Uterus (tissue), 4 donors: ENCODE results near the gene OXCT1. TPM values are rescaled to one million over a fixed set of nuclear protein-coding genes. Genes with fewer than 3 reads are reported as not detected.
"Not testable (repeated sequence)": the region's sequence is repeated elsewhere in the genome, so short reads cannot be mapped to it uniquely, and the experiment has no call there.

Source experiments
- DNase-seq, 2 donors: peaks; one replicate each; pipeline ENCODE4 v3.0.0-alpha.2; 2019 to 2020
- H3K27ac ChIP-seq, 2 donors: fragments of 200-600 bp; sonication (generic); 1 replicate in 1 of 2; 2 replicates in 1 of 2; pipeline ENCODE4 v1.5.1; 2016 to 2018
- H3K27me3 ChIP-seq, 2 donors: fragments of 200-600 bp; sonication (generic); one replicate each; pipeline ENCODE4 v1.5.1; 2018 to 2019; ENCODE audit warnings: control low read depth in 1 of 2
- H3K36me3 ChIP-seq, 2 donors: fragments of 200-600 bp; sonication (generic); one replicate each; pipeline ENCODE4 v1.5.1; 2019; ENCODE audit warnings: control low read depth in 1 of 2
- H3K4me1 ChIP-seq, 2 donors: fragments of 200-600 bp; sonication (generic); one replicate each; pipeline ENCODE4 v1.5.1; 2018 to 2019; ENCODE audit warnings: control low read depth in 1 of 2
- H3K4me3 ChIP-seq, 2 donors: fragments of 200-600 bp; sonication (generic); 1 replicate in 1 of 2; 2 replicates in 1 of 2; pipeline ENCODE4 v1.5.1; 2018 to 2019; ENCODE audit warnings: mild to moderate bottlenecking in 1 of 2
- H3K9me3 ChIP-seq, 2 donors: fragments of 200-600 bp; sonication (generic); one replicate each; pipeline ENCODE4 v1.5.1; 2019; ENCODE audit warnings: control low read depth in 1 of 2
- POLR2A ChIP-seq, 2 donors: fragments of 450-650 bp; IDR thresholded peaks; one replicate each; pipeline ENCODE4 v1.6.1; 2016; ENCODE audit warnings: antibody characterized with exemption in 2 of 2, mild to moderate bottlenecking in 1 of 2, moderate library complexity in 1 of 2
- intact Hi-C: fragments of 100-400 bp; cut with DNase I; formaldehyde crosslinking; loops from one replicate; pipeline ENCODE4 v1.15.1; 2023; ENCODE audit warnings: low total_unique reads
- total RNA-seq, 4 donors: library from RNA; depleted of rRNA in 3 of 4; stranded (reverse); fragments of >200 nt in 3 of 4; gene quantifications; one replicate each; pipeline versions ENCODE4 v1.1.0 to v1.2.4, GENCODE V29; 2014 to 2023
- TF ChIP-seq, protein P1 (sequence below), 4 experiments: fragments of 200-600 bp in 2 of 4; fragments of 450-650 bp in 2 of 4; sonication (generic) in 2 of 4; IDR thresholded peaks; one replicate each; pipeline ENCODE4 v1.5.1; 2016 to 2019; ENCODE audit warnings: antibody characterized with exemption in 4 of 4, mild to moderate bottlenecking in 2 of 4, moderate library complexity in 1 of 4
- donor health status: DM: yes; HTN: yes; CAD: no.

OXCT1 gene
- total RNA-seq, 4 donors from 2014 or later: 11.2 to 37.3 (median 27.0) TPM

DNA sequence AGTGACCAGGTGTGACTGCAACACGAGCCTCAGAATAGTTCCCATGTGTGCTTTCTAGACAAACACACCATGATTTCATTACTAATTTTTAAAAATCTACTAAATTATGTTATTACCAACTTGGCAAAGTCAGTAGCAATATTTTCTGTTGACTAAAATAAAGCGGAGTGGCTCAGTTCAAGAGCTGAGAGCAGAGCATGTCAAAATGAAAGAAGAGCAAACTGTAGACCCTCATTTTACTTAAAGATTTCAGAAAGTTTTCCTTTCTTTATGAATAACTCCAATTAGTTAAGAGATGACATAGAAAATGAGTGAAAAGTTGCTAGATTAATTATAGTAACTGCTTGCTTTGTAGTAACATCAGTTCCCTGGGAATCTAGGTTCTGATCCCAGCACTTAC, 17.9 kb downstream of the OXCT1 start:
- DNase-seq: no peak
- TF ChIP-seq, protein P1, sequence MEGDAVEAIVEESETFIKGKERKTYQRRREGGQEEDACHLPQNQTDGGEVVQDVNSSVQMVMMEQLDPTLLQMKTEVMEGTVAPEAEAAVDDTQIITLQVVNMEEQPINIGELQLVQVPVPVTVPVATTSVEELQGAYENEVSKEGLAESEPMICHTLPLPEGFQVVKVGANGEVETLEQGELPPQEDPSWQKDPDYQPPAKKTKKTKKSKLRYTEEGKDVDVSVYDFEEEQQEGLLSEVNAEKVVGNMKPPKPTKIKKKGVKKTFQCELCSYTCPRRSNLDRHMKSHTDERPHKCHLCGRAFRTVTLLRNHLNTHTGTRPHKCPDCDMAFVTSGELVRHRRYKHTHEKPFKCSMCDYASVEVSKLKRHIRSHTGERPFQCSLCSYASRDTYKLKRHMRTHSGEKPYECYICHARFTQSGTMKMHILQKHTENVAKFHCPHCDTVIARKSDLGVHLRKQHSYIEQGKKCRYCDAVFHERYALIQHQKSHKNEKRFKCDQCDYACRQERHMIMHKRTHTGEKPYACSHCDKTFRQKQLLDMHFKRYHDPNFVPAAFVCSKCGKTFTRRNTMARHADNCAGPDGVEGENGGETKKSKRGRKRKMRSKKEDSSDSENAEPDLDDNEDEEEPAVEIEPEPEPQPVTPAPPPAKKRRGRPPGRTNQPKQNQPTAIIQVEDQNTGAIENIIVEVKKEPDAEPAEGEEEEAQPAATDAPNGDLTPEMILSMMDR (IDR thresholded peaks at IDR 0.05): no peak
- no peak for TF ChIP-seq POLR2A (IDR thresholded peaks at IDR 0.05)
- H3K9me3 ChIP-seq: no peaks in the 10 kb centered on the region
- H3K4me1 ChIP-seq: no peaks in the 10 kb centered on the region
- intact Hi-C loops: no loop called here
- H3K27me3 ChIP-seq: no peaks in the 10 kb centered on the region
- H3K4me3 ChIP-seq: no peak overlapping the region
- no peaks in the 10 kb centered on the region for H3K36me3 ChIP-seq
- H3K27ac ChIP-seq: no peak overlapping the region

DNA sequence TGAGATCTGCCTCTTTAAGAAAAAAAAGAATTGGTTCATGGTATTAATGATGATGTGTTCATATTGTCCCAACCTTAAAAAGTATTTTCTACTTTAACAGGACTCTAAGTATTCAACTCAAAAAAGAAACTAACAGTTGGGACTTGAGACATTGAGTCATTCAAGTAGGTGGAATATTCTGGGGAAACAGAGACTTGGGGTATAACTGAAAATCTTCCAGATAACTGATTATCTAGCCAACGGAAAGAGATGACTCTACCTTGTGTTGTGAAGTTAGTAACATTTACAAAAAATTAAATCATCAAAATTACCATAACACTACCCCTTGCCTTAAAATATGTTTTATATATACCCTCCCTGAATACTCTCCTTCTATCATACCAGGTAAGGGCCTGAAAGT, 19.1 kb downstream of the OXCT1 start:
- no peaks in the 10 kb centered on the region for H3K36me3 ChIP-seq
- no peaks in the 10 kb centered on the region for H3K27me3 ChIP-seq
- no peak for DNase-seq
- TF ChIP-seq, protein P1 (IDR thresholded peaks at IDR 0.05): no peak
- TF ChIP-seq POLR2A (IDR thresholded peaks at IDR 0.05): no peak
- no peak overlapping the region for H3K27ac ChIP-seq
- H3K4me3 ChIP-seq: no peak overlapping the region
- no peaks in the 10 kb centered on the region for H3K4me1 ChIP-seq
- H3K9me3 ChIP-seq: no peaks in the 10 kb centered on the region
- intact Hi-C loops: no loop called here

GRCh38 chr5:41848983-41849382, 21.2 kb downstream of the OXCT1 start:
- TF ChIP-seq, protein P1 (IDR thresholded peaks at IDR 0.05): no peak
- TF ChIP-seq POLR2A (IDR thresholded peaks at IDR 0.05): no peak
- H3K36me3 ChIP-seq: no peaks in the 10 kb centered on the region
- no peaks in the 10 kb centered on the region for H3K27me3 ChIP-seq
- H3K9me3 ChIP-seq: no peaks in the 10 kb centered on the region
- no peak overlapping the region for H3K27ac ChIP-seq
- intact Hi-C loops: no loop called here
- H3K4me3 ChIP-seq: no peak overlapping the region
- H3K4me1 ChIP-seq: no peaks in the 10 kb centered on the region
- DNase-seq: no peak

DNA sequence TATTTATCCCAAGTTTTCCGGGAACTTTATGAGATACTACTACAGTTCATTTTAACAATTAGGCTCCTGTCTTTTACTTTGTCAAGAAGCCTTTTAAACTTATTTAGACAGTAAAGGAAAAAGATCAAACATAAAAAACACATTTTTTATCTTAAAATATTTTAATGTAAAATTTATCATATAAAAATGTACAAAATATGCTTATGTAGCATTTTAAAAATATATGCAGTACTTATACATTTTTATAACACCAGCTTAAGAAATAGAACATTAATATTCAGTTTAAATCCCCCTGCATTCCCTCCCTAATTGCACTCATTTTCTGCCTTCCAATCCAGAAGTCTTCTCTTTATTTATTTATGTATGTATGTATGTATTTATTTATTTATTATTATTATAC, 24.5 kb downstream of the OXCT1 start:
- H3K27me3 ChIP-seq, H3K9me3 ChIP-seq, H3K4me3 ChIP-seq, DNase-seq, H3K4me1 ChIP-seq, intact Hi-C loops, H3K27ac ChIP-seq, H3K36me3 ChIP-seq: not testable (repeated sequence)

GRCh38 chr5:41844502-41844901, 25.7 kb downstream of the OXCT1 start:
- no peaks in the 10 kb centered on the region for H3K4me1 ChIP-seq
- intact Hi-C loops: no loop called here

More at GRCh38 chr5:41844502-41844901, 25.7 kb downstream of the OXCT1 start:
- no peaks in the 10 kb centered on the region for H3K9me3 ChIP-seq
- TF ChIP-seq, protein P1 (IDR thresholded peaks at IDR 0.05): no peak
- no peak for TF ChIP-seq POLR2A (IDR thresholded peaks at IDR 0.05)
- DNase-seq: no peak
- no peak overlapping the region for H3K4me3 ChIP-seq
- H3K27me3 ChIP-seq: no peaks in the 10 kb centered on the region
- no peak overlapping the region for H3K27ac ChIP-seq
- no peaks in the 10 kb centered on the region for H3K36me3 ChIP-seq
